ENCODE results near the gene CEMIP2. TPM values are rescaled to one million over a fixed set of nuclear protein-coding genes. Genes with fewer than 3 reads are reported as not detected.
A peak's percentile ranks its signal among the peaks of the same experiment; 100 is the strongest.

Gene CEMIP2
- total and polyA plus RNA-seq, 2 donors (not counting 3 experiments of a cell fraction or from before 2014, with no cell fraction given) = 41.6 to 44.3 TPM

DNA sequence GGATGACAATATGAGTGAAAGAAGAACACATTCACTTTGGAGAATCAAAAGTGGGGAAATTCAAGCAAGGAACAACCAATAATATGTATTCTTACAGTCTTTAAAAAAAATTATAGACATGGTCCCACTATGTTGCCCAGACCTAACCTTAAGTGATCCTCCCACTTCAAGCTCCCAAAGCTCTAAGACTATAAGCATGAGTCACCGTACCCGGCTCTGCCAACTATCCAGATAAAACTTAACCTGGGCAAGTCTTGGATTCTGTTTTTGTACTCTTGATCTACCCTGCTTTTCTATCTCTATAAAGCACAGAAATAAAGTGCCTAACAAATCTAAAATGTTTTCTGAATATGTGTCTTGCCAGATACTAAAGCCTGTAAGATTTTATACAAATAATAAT lies 30.9 kb downstream of the CEMIP2 start:
- BruUV-seq (replicated peaks) = no TSS peak
- DNase-seq (ENCODE audit: low read depth, low spot score) (peak; percentile 30), FAIRE-seq (no peak)
- H2AFZ ChIP-seq (ENCODE audit: low read depth, low read length) = no peak overlapping the region
- intact Hi-C loops (cut with micrococcal nuclease) (no loop called here), dilution Hi-C loops (cut with MboI; ENCODE audit: extremely low pct_ligation_motif_present, low sequenced_read_pairs) (no loop called here)
- H3K4me1 ChIP-seq (ENCODE audit: control insufficient read depth, extremely low read depth, insufficient read depth, low read length) = peaks cover 4% of the 10 kb centered on the region
- no peak overlapping the region for H3K9ac ChIP-seq (replicated peaks; ENCODE audit: extremely low read depth, insufficient read depth, low read length)
- H3K36me3 ChIP-seq (ENCODE audit: control insufficient read depth in 2 of 2, extremely low read depth in 1 of 2, insufficient read depth in 2 of 2, low read length in 2 of 2) = no peaks in the 10 kb centered on the region
- no peaks in the 10 kb centered on the region for H3K79me2 ChIP-seq (ENCODE audit: control insufficient read depth, insufficient read depth, low read length)
- H3K9me3 ChIP-seq (replicated peaks; ENCODE audit: control insufficient read depth, insufficient read depth, low read length) = no peaks in the 10 kb centered on the region
- no peak overlapping the region for H3K4me2 ChIP-seq (ENCODE audit: insufficient read depth, low read length)
- ChIA-PET CTCF (interaction anchor here (1.0 to 1.3 kb wide), 2 partner anchors 20 to 21 kb away, joined by 3 to 4 read pairs; no protein-coding TSS in a partner anchor), POLR2A (interaction anchor here (0.7 kb wide), 1 partner anchor 962 kb away, joined by 4 read pairs; no protein-coding TSS in a partner anchor)
- TF ChIP-seq FOS (IDR thresholded peaks at IDR 0.05; ENCODE audit: borderline replicate concordance, insufficient read depth, low read length) (peak; percentile 22), EZH2 (IDR thresholded peaks at IDR 0.05; ENCODE audit: borderline replicate concordance, low read depth, low read length, severe bottlenecking) (no peak)
- no peaks in the 10 kb centered on the region for H3K9me1 ChIP-seq (replicated peaks; ENCODE audit: control insufficient read depth, extremely low read depth, insufficient read depth, low read length)
- no peak overlapping the region for H3K27ac ChIP-seq (ENCODE audit: insufficient read depth, low read depth, low read length)
- no peak overlapping the region for H3K4me3 ChIP-seq (replicated peaks in 1 of 3; ENCODE audit: insufficient read depth in 1 of 3, low read depth in 1 of 3, low read length in 3 of 3)
- H4K20me1 ChIP-seq (replicated peaks; ENCODE audit: control insufficient read depth, extremely low read depth, insufficient read depth, low read length) = no peaks in the 10 kb centered on the region
- H3K27me3 ChIP-seq (ENCODE audit: control insufficient read depth in 2 of 2, insufficient read depth in 2 of 2, low read length in 2 of 2) = no peaks in the 10 kb centered on the region

DNA sequence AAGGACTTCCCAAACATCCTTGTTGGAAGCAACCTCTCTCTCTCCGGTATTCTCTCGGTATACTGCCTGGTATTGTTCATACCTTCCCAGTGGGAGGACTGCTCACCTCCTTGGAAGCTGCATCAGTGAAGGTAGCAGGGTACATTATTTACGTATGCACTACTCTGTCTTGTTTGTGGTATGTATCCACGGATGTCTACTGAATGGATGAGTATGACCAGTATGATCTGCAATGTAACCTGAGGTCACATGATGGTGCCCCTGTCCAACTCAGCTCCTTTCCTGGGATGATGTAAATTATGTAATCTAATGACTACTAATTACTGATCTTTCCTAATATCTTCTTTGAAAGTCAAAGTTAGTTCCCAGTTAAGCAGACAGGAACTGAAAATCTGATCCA lies 32.1 kb downstream of the CEMIP2 start:
- H3K9ac ChIP-seq (replicated peaks; ENCODE audit: extremely low read depth, insufficient read depth, low read length) = no peak overlapping the region
- no peak overlapping the region for H2AFZ ChIP-seq (ENCODE audit: low read depth, low read length)
- no peak overlapping the region for H3K4me2 ChIP-seq (ENCODE audit: insufficient read depth, low read length)
- no peaks in the 10 kb centered on the region for H3K27me3 ChIP-seq (ENCODE audit: control insufficient read depth in 2 of 2, insufficient read depth in 2 of 2, low read length in 2 of 2)
- no peaks in the 10 kb centered on the region for H3K4me1 ChIP-seq (ENCODE audit: control insufficient read depth, extremely low read depth, insufficient read depth, low read length)
- H3K9me1 ChIP-seq (replicated peaks; ENCODE audit: control insufficient read depth, extremely low read depth, insufficient read depth, low read length) = no peaks in the 10 kb centered on the region
- ChIA-PET POLR2A (no interaction called here), CTCF (interaction anchor here (0.8 kb wide), 1 partner anchor 32 kb away, joined by 3 read pairs; the partner anchor contains the start of gene CEMIP2)
- H3K9me3 ChIP-seq (replicated peaks; ENCODE audit: control insufficient read depth, insufficient read depth, low read length) = no peaks in the 10 kb centered on the region
- no peak for DNase-seq (ENCODE audit: low read depth, low spot score)
- no peaks in the 10 kb centered on the region for H3K79me2 ChIP-seq (ENCODE audit: control insufficient read depth, insufficient read depth, low read length)
- dilution Hi-C loops (cut with MboI; ENCODE audit: extremely low pct_ligation_motif_present, low sequenced_read_pairs) = no loop called here
- no peak overlapping the region for H3K4me3 ChIP-seq (replicated peaks in 1 of 3; ENCODE audit: insufficient read depth in 1 of 3, low read depth in 1 of 3, low read length in 3 of 3)
- BruUV-seq (replicated peaks) = no TSS peak
- no peaks in the 10 kb centered on the region for H3K36me3 ChIP-seq (ENCODE audit: control insufficient read depth in 2 of 2, extremely low read depth in 1 of 2, insufficient read depth in 2 of 2, low read length in 2 of 2)
- no peak overlapping the region for H3K27ac ChIP-seq (ENCODE audit: insufficient read depth, low read depth, low read length)
- no peaks in the 10 kb centered on the region for H4K20me1 ChIP-seq (replicated peaks; ENCODE audit: control insufficient read depth, extremely low read depth, insufficient read depth, low read length)
- TF ChIP-seq POLR2AphosphoS5 (IDR thresholded peaks at IDR 0.05; ENCODE audit: insufficient read depth, low read depth, low read length) = no peak
- intact Hi-C loops (cut with micrococcal nuclease) = no loop called here
- FAIRE-seq = no peak
